CD4-positive, alpha-beta T cell (primary cell): ENCODE data around the gene SP2. TPM values are rescaled to one million over a fixed set of nuclear protein-coding genes. Genes with fewer than 3 reads are reported as not detected.

Experiments
- ATAC-seq: fragments of 200-7000 bp; cut with Tn5 transposase; one replicate; pipeline ENCODE4 v1.10.0; 2022; ENCODE audit warnings: mild to moderate bottlenecking; ENCODE audit not compliant: poor library complexity
- CTCF ChIA-PET: fragments of 350-600 bp; sonication (Branson Sonifier 250); formaldehyde crosslinking; loops from one replicate; lab custom pipeline; 2021; ENCODE audit warnings: antibody characterized with exemption, inconsistent platforms; lab: Charles Lee
- POLR2A ChIA-PET: fragments of 350-600 bp; sonication (Branson Sonifier 250); formaldehyde crosslinking; loops from one replicate; lab custom pipeline; 2021; ENCODE audit warnings: antibody characterized with exemption, inconsistent platforms; lab: Charles Lee
- DNase-seq, 14 experiments: peaks; one replicate each; pipeline ENCODE4 v3.0.0-alpha.2; 2013 to 2020; ENCODE audit warnings: mixed read lengths in 2 of 14
- H3K27ac ChIP-seq, 2 donors: one replicate each; pipeline versions ENCODE4 v1.5.1 to v1.7.0; 2013; ENCODE audit warnings: low read length in 2 of 2, low read depth in 1 of 2, mild to moderate bottlenecking in 1 of 2
- H3K27me3 ChIP-seq, 2 experiments: 1 replicate in 1 of 2; 2 replicates in 1 of 2; pipeline versions ENCODE4 v1.6.1 to v1.7.0; 2013; ENCODE audit warnings: low read length in 2 of 2, control low read depth in 1 of 2, mild to moderate bottlenecking in 1 of 2, moderate library complexity in 1 of 2; ENCODE audit not compliant: insufficient read depth in 2 of 2, control insufficient read depth in 1 of 2
- H3K36me3 ChIP-seq: one replicate; pipeline ENCODE4 v1.6.1; 2013; ENCODE audit warnings: low read length, control low read depth; ENCODE audit not compliant: insufficient read depth
- H3K4me1 ChIP-seq: one replicate; pipeline ENCODE4 v1.6.1; 2013; ENCODE audit warnings: low read length, control low read depth; ENCODE audit not compliant: insufficient read depth
- H3K4me3 ChIP-seq: one replicate; pipeline ENCODE4 v1.5.1; 2013; ENCODE audit warnings: mild to moderate bottlenecking, low read length, moderate library complexity
- H3K9me3 ChIP-seq, 2 experiments: 1 replicate in 1 of 2; 2 replicates in 1 of 2; pipeline versions ENCODE4 v1.6.1 to v1.7.0; 2013; ENCODE audit warnings: low read length in 2 of 2, mild to moderate bottlenecking in 2 of 2, control low read depth in 1 of 2, moderate library complexity in 1 of 2; ENCODE audit not compliant: control insufficient read depth in 1 of 2, insufficient read depth in 1 of 2
- H3K27ac Mint-ChIP-seq: one replicate; pipeline ENCODE4 v1.8.0; 2020; ENCODE audit warnings: mixed read lengths
- H3K27me3 Mint-ChIP-seq: one replicate; pipeline ENCODE4 v1.8.0; 2021; ENCODE audit warnings: mixed read lengths
- H3K36me3 Mint-ChIP-seq: one replicate; pipeline ENCODE4 v1.8.0; 2021; ENCODE audit warnings: low read depth, mixed read lengths
- H3K4me1 Mint-ChIP-seq: one replicate; pipeline ENCODE4 v1.8.0; 2021; ENCODE audit warnings: low read depth, mixed read lengths
- H3K4me3 Mint-ChIP-seq: one replicate; pipeline ENCODE4 v1.8.0; 2020; ENCODE audit warnings: mild to moderate bottlenecking, mixed read lengths
- H3K9me3 Mint-ChIP-seq: one replicate; pipeline ENCODE4 v1.8.0; 2020; ENCODE audit warnings: mixed read lengths
- CTCF ChIP-seq: fragments of 200-600 bp; IDR thresholded peaks from one replicate; pipeline ENCODE4 v1.8.0; 2022; ENCODE audit warnings: antibody characterized with exemption, mild to moderate bottlenecking
- intact Hi-C, 2 experiments: fragments of 100-400 bp; cut with DNase I in 1 of 2; cut with micrococcal nuclease in 1 of 2; formaldehyde crosslinking; loops; one replicate each; pipeline versions ENCODE4 v1.15.1 to v1.9.0; 2023 to 2025; cut with DNase I, micrococcal nuclease
- total RNA-seq, 174 experiments: library from RNA in 2 of 174; stranded (reverse) in 2 of 174; gene quantifications; one replicate each; pipeline ENCODE4 v1.2.3 and lab custom pipeline; 2021 to 2026

The SP2 gene
- total RNA-seq, 2 experiments from 2014 or later: 19.9 to 21.5 TPM

DNA sequence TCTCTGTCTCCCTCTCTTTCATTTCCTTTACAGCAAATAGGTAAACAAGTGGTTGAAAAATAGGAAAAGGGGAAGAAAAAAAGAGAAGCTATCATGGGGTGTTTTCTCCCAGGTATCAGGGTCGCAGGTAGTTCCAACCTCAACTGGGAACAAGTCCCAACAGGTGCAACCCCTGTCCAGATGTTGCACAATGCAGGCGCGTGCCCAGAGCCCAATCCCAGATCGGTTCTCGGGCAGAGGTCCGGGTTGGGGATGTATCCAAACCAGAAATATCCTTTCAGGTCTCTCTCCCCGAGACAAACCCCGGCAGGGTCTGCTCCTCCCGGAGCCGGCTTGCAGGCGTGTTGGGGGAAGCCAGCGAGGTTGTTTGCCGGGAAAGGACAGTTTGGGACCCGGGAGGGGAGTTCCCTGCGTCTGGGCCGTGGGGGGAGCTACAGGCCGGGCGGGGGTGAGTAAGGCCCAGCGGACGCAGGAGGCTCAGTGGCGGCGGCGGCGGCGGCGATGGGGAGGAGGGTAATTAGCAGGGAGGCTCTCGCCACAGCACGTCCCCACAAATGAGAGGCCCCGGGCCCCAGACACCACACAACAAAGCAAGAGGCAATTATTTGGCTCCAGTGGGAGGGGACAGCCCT lies 23.9 kb upstream of the SP2 start:
- DNase-seq (no peak), ATAC-seq (no peak)
- intact Hi-C loops: no loop called here
- no peaks in the 10 kb centered on the region for H3K36me3 ChIP-seq
- no peaks in the 10 kb centered on the region for H3K36me3 Mint-ChIP-seq
- no peak overlapping the region for H3K27ac ChIP-seq
- no peak overlapping the region for H3K27ac Mint-ChIP-seq
- TF ChIP-seq CTCF: no peak
- H3K4me3 Mint-ChIP-seq: no peak overlapping the region
- no peaks in the 10 kb centered on the region for H3K4me1 ChIP-seq
- H3K9me3 Mint-ChIP-seq: no peaks in the 10 kb centered on the region
- H3K4me3 ChIP-seq: no peak overlapping the region
- ChIA-PET CTCF (no interaction called here), POLR2A (no interaction called here)
- peaks cover 28 to 42% of the 10 kb centered on the region in 2 experiments for H3K27me3 ChIP-seq
- peaks cover 0 to 8% of the 10 kb centered on the region in 2 experiments for H3K9me3 ChIP-seq
- H3K4me1 Mint-ChIP-seq: no peaks in the 10 kb centered on the region
- H3K27me3 Mint-ChIP-seq: peaks cover 74% of the 10 kb centered on the region

- H3K9me3 ChIP-seq: peaks cover 0 to 8% of the 10 kb centered on the region in 2 experiments
- no peaks in the 10 kb centered on the region for H3K4me1 ChIP-seq
- ChIA-PET CTCF (interaction anchor here (1.2 kb wide), 1 partner anchor 31 kb away, joined by 4 read pairs; the partner anchor contains the start of gene SCRN2), POLR2A (no interaction called here)
- intact Hi-C loops: no loop called here
- H3K36me3 ChIP-seq: no peaks in the 10 kb centered on the region
- ATAC-seq (no peak), DNase-seq (no peak)
- H3K27ac ChIP-seq: no peak overlapping the region
- no peaks in the 10 kb centered on the region for H3K9me3 Mint-ChIP-seq
- H3K27me3 Mint-ChIP-seq: peaks cover 76% of the 10 kb centered on the region
- no peak for TF ChIP-seq CTCF
- no peaks in the 10 kb centered on the region for H3K36me3 Mint-ChIP-seq
- peaks cover 28 to 42% of the 10 kb centered on the region in 2 experiments for H3K27me3 ChIP-seq
- H3K4me1 Mint-ChIP-seq: no peaks in the 10 kb centered on the region
- no peak overlapping the region for H3K4me3 ChIP-seq
- no peak overlapping the region for H3K4me3 Mint-ChIP-seq
- no peak overlapping the region for H3K27ac Mint-ChIP-seq
Observed at GRCh38 chr17:47872651-47873161, 23.3 kb upstream of the SP2 start.

DNA sequence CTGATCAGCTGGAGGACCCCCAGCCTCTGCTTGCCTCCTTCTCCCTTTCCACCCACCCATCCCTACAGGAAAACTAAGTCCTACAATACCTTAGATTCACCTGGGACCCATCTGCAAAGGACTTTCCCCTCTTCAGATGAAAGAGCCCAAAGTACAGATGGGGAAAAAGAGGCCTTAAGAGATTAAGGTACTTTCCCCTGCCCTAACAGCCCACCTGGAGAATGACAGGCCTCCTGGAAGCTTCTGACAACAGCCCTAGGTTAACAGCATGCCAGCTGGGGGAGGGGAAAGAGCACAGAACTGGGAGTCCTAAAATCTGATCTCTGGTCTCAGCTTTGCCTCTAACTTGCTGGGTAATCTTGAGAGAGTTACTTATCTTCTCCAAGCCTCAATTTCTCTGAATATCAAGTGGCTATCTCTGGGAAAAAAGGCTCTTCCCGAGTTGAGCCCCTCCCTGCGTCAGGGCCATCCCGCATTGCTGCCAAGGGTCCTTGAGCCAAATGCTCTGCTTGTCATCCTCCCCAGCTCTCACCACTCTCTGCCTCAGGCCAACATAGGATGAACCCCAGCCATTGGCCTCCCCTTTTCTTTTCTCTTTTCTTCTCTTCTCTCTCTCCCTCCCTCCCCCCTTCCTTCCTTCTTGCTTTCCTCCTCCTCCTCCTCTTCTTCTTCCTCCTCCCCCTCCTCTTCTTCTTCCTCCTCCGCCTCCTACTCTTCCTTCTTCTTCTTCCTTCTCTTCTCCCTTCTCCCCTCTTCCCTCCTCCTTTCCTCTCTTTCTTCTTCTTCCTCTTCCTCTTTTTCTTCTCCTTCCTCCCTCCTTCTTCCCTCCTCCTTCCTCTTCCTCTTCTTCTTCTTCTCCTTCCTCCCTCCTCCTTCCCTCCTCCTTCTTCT lies 22.6 kb upstream of the SP2 start:
- no peaks in the 10 kb centered on the region for H3K36me3 Mint-ChIP-seq
- Histone ChIP-seq H3K4me3 (no peak overlapping the region), H3K36me3 (no peaks in the 10 kb centered on the region), H3K9me3 (peaks cover 0 to 8% of the 10 kb centered on the region in 2 experiments), H3K27ac (no peak overlapping the region), H3K27me3 (peaks cover 31 to 43% of the 10 kb centered on the region in 2 experiments), H3K4me1 (no peaks in the 10 kb centered on the region)
- no peak for ATAC-seq
- TF ChIP-seq CTCF: no peak
- DNase-seq: no peak
- H3K4me3 Mint-ChIP-seq: no peak overlapping the region
- no peaks in the 10 kb centered on the region for H3K4me1 Mint-ChIP-seq
- POLR2A ChIA-PET: no interaction called here
- peaks cover 76% of the 10 kb centered on the region for H3K27me3 Mint-ChIP-seq
- CTCF ChIA-PET: interaction anchor here (1.2 kb wide), 1 partner anchor 32 kb away, joined by 4 read pairs; the partner anchor contains the start of gene SCRN2
- H3K9me3 Mint-ChIP-seq: no peaks in the 10 kb centered on the region
- intact Hi-C loops: no loop called here
- H3K27ac Mint-ChIP-seq: no peak overlapping the region
